A549 (cell line): ENCODE results near the gene MTHFS. TPM values are rescaled to one million over a fixed set of nuclear protein-coding genes. Genes with fewer than 3 reads are reported as not detected.

ENCODE experiments used
- ATAC-seq, 2 experiments: fragments of 200-7000 bp in 1 of 2; fragments of >200 bp in 1 of 2; cut with Nextera tagmentation in 1 of 2; cut with Tn5 transposase in 1 of 2; 3 replicates each; pipeline versions ENCODE4 v1.8.0 to v1.9.1; 2018 to 2020; ENCODE audit warnings: mild to moderate bottlenecking in 1 of 2, moderate library complexity in 1 of 2
- CTCF ChIA-PET: fragments of 300-600 bp; sonication (Branson Sonifier 250); formaldehyde crosslinking; extraction: SDS; loops from one replicate; lab custom pipeline; 2021; ENCODE audit warnings: antibody characterized with exemption, inconsistent platforms; lab: Yijun Ruan, JAX
- POLR2A ChIA-PET: fragments of 350-600 bp; formaldehyde crosslinking; extraction: SDS; loops from one replicate; lab custom pipeline; 2021; ENCODE audit warnings: antibody characterized with exemption, inconsistent platforms; lab: Yijun Ruan, JAX
- DNase-seq, 2 experiments: peaks; one replicate each; pipeline versions ENCODE4 v3.0.0 to v3.0.0-alpha.2; 2011 to 2016; ENCODE audit warnings: low read depth in 1 of 2, low spot score in 1 of 2
- FAIRE-seq: peaks from 2 replicates; lab custom pipeline; 2011; peaks lifted over from hg19 to GRCh38; lab: Jason Lieb, UNC
- H3K27ac ChIP-seq, 2 experiments: fragments of >200 bp; sonication (Bioruptor Twin); formaldehyde crosslinking; 3 replicates each; pipeline ENCODE4 v1.5.1; 2016 to 2017
- H3K4me1 ChIP-seq: fragments of >200 bp; sonication (Bioruptor Twin); formaldehyde crosslinking; 3 replicates; pipeline ENCODE4 v1.6.1; 2016
- H3K4me2 ChIP-seq: fragments of >200 bp; sonication (Bioruptor Twin); formaldehyde crosslinking; 3 replicates; pipeline ENCODE4 v1.6.1; 2016
- H3K4me3 ChIP-seq: fragments of >200 bp; sonication (Bioruptor Twin); formaldehyde crosslinking; 3 replicates; pipeline ENCODE4 v1.5.1; 2016
- H3K9me3 ChIP-seq: fragments of >200 bp; sonication (Bioruptor Twin); formaldehyde crosslinking; 3 replicates; pipeline ENCODE4 v1.6.1; 2016
- BHLHE40 ChIP-seq: IDR thresholded peaks from 2 replicates; pipeline ENCODE4 v1.6.1; 2012; ENCODE audit warnings: low read depth, low read length, inconsistent platforms
- CEBPB ChIP-seq, 2 experiments: fragments of >200 bp in 1 of 2; sonication (Bioruptor Twin) in 1 of 2; formaldehyde crosslinking in 1 of 2; IDR thresholded peaks; 2 replicates each; pipeline ENCODE4 v1.6.1; 2012 to 2016
- CHD4 ChIP-seq: fragments of 200-600 bp; sonication (generic); IDR thresholded peaks from 2 replicates; pipeline ENCODE4 v1.6.1; 2016; ENCODE audit warnings: antibody characterized with exemption, mild to moderate bottlenecking, borderline replicate concordance
- CTCF ChIP-seq: fragments of >200 bp; sonication (Bioruptor Twin); formaldehyde crosslinking; IDR thresholded peaks from 3 replicates; pipeline ENCODE4 v1.5.1; 2016
- EHF ChIP-seq: fragments of 250-450 bp; sonication (Bioruptor Pico); IDR thresholded peaks from 2 replicates; pipeline ENCODE4 v1.5.0; 2020; ENCODE audit warnings: mild to moderate bottlenecking
- ESRRA ChIP-seq: fragments of 150-350 bp; IDR thresholded peaks from 2 replicates; pipeline ENCODE4 v1.6.1; 2014; ENCODE audit warnings: mild to moderate bottlenecking, low read length, borderline replicate concordance
- FOSB ChIP-seq: fragments of 250-450 bp; sonication (Bioruptor Pico); IDR thresholded peaks from 2 replicates; pipeline ENCODE4 v1.5.0; 2020; ENCODE audit warnings: mild to moderate bottlenecking, moderate library complexity
- FOXS1 ChIP-seq: fragments of 250-450 bp; sonication (Bioruptor Pico); IDR thresholded peaks from 2 replicates; pipeline ENCODE4 v1.5.0; 2020; ENCODE audit warnings: mild to moderate bottlenecking, moderate library complexity
- HES2 ChIP-seq: fragments of >200 bp; sonication (Bioruptor Twin); formaldehyde crosslinking; IDR thresholded peaks from 2 replicates; pipeline ENCODE4 v1.6.1; 2016
- HOXA7 ChIP-seq: fragments of 250-450 bp; sonication (Bioruptor Pico); IDR thresholded peaks from 2 replicates; pipeline ENCODE4 v1.5.0; 2020; ENCODE audit warnings: mild to moderate bottlenecking, moderate library complexity
- JUN ChIP-seq, 2 experiments: fragments of >200 bp; sonication (Bioruptor Twin); formaldehyde crosslinking; IDR thresholded peaks; 2 replicates in 1 of 2; 3 replicates in 1 of 2; pipeline ENCODE4 v1.6.1; 2016 to 2017
- MAFK ChIP-seq: fragments of 450-650 bp; IDR thresholded peaks from 2 replicates; pipeline ENCODE4 v1.6.1; 2014; ENCODE audit not compliant: partially characterized antibody
- NFE2L2 ChIP-seq: fragments of 150-350 bp; conservative IDR thresholded peaks from 2 replicates; pipeline ENCODE4 v1.6.1; 2014; ENCODE audit warnings: low read length
- PHF8 ChIP-seq: fragments of 200-600 bp; sonication (generic); IDR thresholded peaks from 2 replicates; pipeline ENCODE4 v1.6.1; 2016; ENCODE audit warnings: low read depth, mild to moderate bottlenecking, antibody characterized with exemption, moderate library complexity, borderline replicate concordance
- RARB ChIP-seq: fragments of 250-450 bp; sonication (Bioruptor Pico); IDR thresholded peaks from 2 replicates; pipeline ENCODE4 v1.8.0; 2021; ENCODE audit warnings: mild to moderate bottlenecking, moderate library complexity
- RCOR1 ChIP-seq: fragments of 150-350 bp; IDR thresholded peaks from 2 replicates; pipeline ENCODE4 v1.6.1; 2014; ENCODE audit warnings: antibody characterized with exemption, low read length, low read depth
- REST ChIP-seq: fragments of 200-600 bp; sonication (generic); IDR thresholded peaks from 2 replicates; pipeline ENCODE4 v1.6.1; 2016; ENCODE audit warnings: antibody characterized with exemption, mild to moderate bottlenecking, moderate library complexity
- SMC3 ChIP-seq: fragments of >200 bp; sonication (Bioruptor Twin); formaldehyde crosslinking; IDR thresholded peaks from 3 replicates; pipeline ENCODE4 v1.6.1; 2018; ENCODE audit warnings: inconsistent platforms
- SREBF2 ChIP-seq: fragments of 450-650 bp; IDR thresholded peaks from 2 replicates; pipeline ENCODE4 v1.6.1; 2014; ENCODE audit warnings: mild to moderate bottlenecking, moderate library complexity
- USF2 ChIP-seq: fragments of 450-650 bp; IDR thresholded peaks from 2 replicates; pipeline ENCODE4 v1.6.1; 2014; ENCODE audit warnings: antibody characterized with exemption
- ZC3H11A ChIP-seq: fragments of 450-650 bp; IDR thresholded peaks from 2 replicates; pipeline ENCODE4 v1.6.1; 2014; ENCODE audit warnings: antibody characterized with exemption, mild to moderate bottlenecking
- ZSCAN20 ChIP-seq: fragments of 250-450 bp; sonication (Bioruptor Pico); IDR thresholded peaks from 2 replicates; pipeline ENCODE4 v1.8.0; 2022; ENCODE audit warnings: mild to moderate bottlenecking, moderate library complexity
- WGBS: methylation state at CpG from one replicate; pipeline ENCODE4 v1.1.6; 2017; ENCODE audit errors: missing lambda C conversion rate; 5-methylcytosine and 5-hydroxymethylcytosine counted together
- polyA plus RNA-seq, 4 experiments: library from polyadenylated mRNA; depleted of rRNA in 3 of 4; stranded (reverse); fragments of >200 nt; fragmentation: RNase III in 1 of 4; extraction: RNeasy Plus Mini Kit Qiagen cat#74134 plus additional on column Dnase treatment in 1 of 4; gene quantifications; 2 replicates in 3 of 4; 3 replicates in 1 of 4; pipeline ENCODE4 v1.2.3, GENCODE V29; 2011 to 2017

The MTHFS gene
- polyA plus RNA-seq, 2 of the 4 experiments (the other 2 are of a cell fraction), result 102 to 158 TPM

GRCh38 chr15:79834495-79834894, 62.3 kb downstream of the MTHFS start:
- no peak for TF ChIP-seq EHF
- no peak for TF ChIP-seq USF2
- no peak for TF ChIP-seq MAFK
- TF ChIP-seq ZSCAN20 (CRISPR knock-in tag), result no peak
- TF ChIP-seq SREBF2, result no peak
- TF ChIP-seq PHF8, result no peak
- TF ChIP-seq RCOR1, result no peak
- no peak for TF ChIP-seq CHD4
- no peak for TF ChIP-seq CEBPB (IDR thresholded peaks at IDR 0.05)
- TF ChIP-seq SMC3, result no peak
- no peak for TF ChIP-seq HOXA7 (CRISPR knock-in tag)
- TF ChIP-seq HES2, result no peak
- no peak for TF ChIP-seq ESRRA
- TF ChIP-seq FOXS1 (CRISPR knock-in tag), result no peak
- TF ChIP-seq NFE2L2, result no peak
- no peak for TF ChIP-seq BHLHE40
- no peak for TF ChIP-seq JUN (IDR thresholded peaks at IDR 0.05)
- FAIRE-seq (no peak), ATAC-seq (no peak), DNase-seq (no peak)
- Histone ChIP-seq H3K4me3 (no peak overlapping the region), H3K9me3 (no peaks in the 10 kb centered on the region), H3K4me1 (no peaks in the 10 kb centered on the region), H3K27ac (no peak overlapping the region), H3K4me2 (no peak overlapping the region)
- 88% methylated on average over 4 of the region's 4 CpGs for WGBS
- POLR2A ChIA-PET, result no interaction called here
- CTCF ChIA-PET, result interaction anchor here (0.7 to 1.3 kb wide), 3 partner anchors 15 to 495 kb away, joined by 3 to 5 read pairs (median 3); no protein-coding TSS in a partner anchor

- ATAC-seq (no peak), FAIRE-seq (no peak), DNase-seq (no peak)
- Histone ChIP-seq H3K4me1 (no peaks in the 10 kb centered on the region), H3K4me3 (no peak overlapping the region), H3K4me2 (no peak overlapping the region), H3K27ac (no peak overlapping the region), H3K9me3 (no peaks in the 10 kb centered on the region)
- 88% methylated on average over 1 of the region's 1 CpG for WGBS
- ChIA-PET CTCF (interaction anchor here (1.0 to 5.1 kb wide), 6 partner anchors 17 to 466 kb away, joined by 3 to 20 read pairs (median 4); no protein-coding TSS in a partner anchor), POLR2A (no interaction called here)
- no peak for TF ChIP-seq HES2
- no peak for TF ChIP-seq REST
- TF ChIP-seq FOSB, result no peak
- TF ChIP-seq RARB (CRISPR knock-in tag), result no peak
- no peak for TF ChIP-seq NFE2L2
- no peak for TF ChIP-seq ZC3H11A
- TF ChIP-seq CTCF, result no peak
Observed at GRCh38 chr15:79832367-79833120, 64.3 kb downstream of the MTHFS start.
